ENCODE measurements around the gene KCND3. TPM values are rescaled to one million over a fixed set of nuclear protein-coding genes. Genes with fewer than 3 reads are reported as not detected.

KCND3 gene
- polyA plus RNA-seq, 3 donors, result not detected

DNA sequence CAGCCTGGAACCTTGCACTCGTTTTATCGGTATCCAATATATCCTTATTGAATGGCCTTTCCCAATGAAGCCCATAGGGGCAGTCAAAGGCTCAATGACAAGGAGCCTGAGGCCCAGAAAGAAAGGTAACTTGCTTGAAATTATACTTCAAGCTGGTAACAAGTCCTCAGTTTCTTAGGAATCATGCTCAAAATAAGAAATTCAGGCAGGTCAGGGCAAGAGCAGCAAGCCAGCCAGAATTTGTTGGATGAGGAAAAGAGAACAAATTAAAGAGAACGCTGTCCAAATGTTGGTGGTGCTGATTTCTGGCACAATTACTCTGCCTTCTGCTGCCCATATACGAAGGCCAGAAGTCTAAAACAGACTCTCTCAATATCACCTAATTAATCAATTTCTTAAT is 156.1 kb downstream of the KCND3 start:
- intact Hi-C loops (cut with micrococcal nuclease), result no loop called here
- Histone ChIP-seq H2AFZ (ENCODE audit: insufficient read depth, low read depth, low read length, poor library complexity, severe bottlenecking) (no peak overlapping the region), H3K36me3 (replicated peaks in 1 of 2; ENCODE audit: control insufficient read depth in 1 of 2, insufficient read depth in 2 of 2, low read length in 2 of 2) (no peaks in the 10 kb centered on the region), H3K4me3 (replicated peaks in 1 of 3; ENCODE audit: low read depth in 2 of 3, low read length in 3 of 3) (no peak overlapping the region), H4K20me1 (ENCODE audit: insufficient read depth, low read length) (no peaks in the 10 kb centered on the region), H3K79me2 (ENCODE audit: insufficient read depth, low read length) (no peaks in the 10 kb centered on the region), H3K27ac (ENCODE audit: low read depth in 1 of 2, low read length in 2 of 2) (no peak overlapping the region), H3K9ac (ENCODE audit: insufficient read depth, low read length, poor library complexity, severe bottlenecking) (no peak overlapping the region), H3K4me1 (ENCODE audit: control insufficient read depth in 1 of 2, insufficient read depth in 2 of 2, low read length in 2 of 2) (no peaks in the 10 kb centered on the region), H3K4me2 (replicated peaks; ENCODE audit: extremely low read depth, low read length, poor library complexity, severe bottlenecking) (no peak overlapping the region), H3K9me3 (replicated peaks in 1 of 2; ENCODE audit: control insufficient read depth in 1 of 2, insufficient read depth in 1 of 2, low read length in 2 of 2) (no peaks in the 10 kb centered on the region), H3K27me3 (ENCODE audit: control insufficient read depth in 2 of 2, insufficient read depth in 2 of 2, low read length in 2 of 2) (peaks cover 0 to 2% of the 10 kb centered on the region in 2 donors)
- whole genome bisulfite sequencing (ENCODE audit: insufficient coverage), result 100% methylated on average over 2 of the region's 4 CpGs
- TF ChIP-seq CTCF (IDR thresholded peaks at IDR 0.05), result no peak
- Mint-ChIP-seq H3K4me3 (no peak overlapping the region), H3K36me3 (no peaks in the 10 kb centered on the region), H3K27ac (no peak overlapping the region), H3K9me3 (peaks cover 0 to 2% (median 2%) of the 10 kb centered on the region in 7 donors), H3K27me3 (ENCODE audit: low read depth in 3 of 3) (peaks cover 6 to 7% (median 6%) of the 10 kb centered on the region in 3 donors), H3K4me1 (no peaks in the 10 kb centered on the region)
- no peak for DNase-seq

DNA sequence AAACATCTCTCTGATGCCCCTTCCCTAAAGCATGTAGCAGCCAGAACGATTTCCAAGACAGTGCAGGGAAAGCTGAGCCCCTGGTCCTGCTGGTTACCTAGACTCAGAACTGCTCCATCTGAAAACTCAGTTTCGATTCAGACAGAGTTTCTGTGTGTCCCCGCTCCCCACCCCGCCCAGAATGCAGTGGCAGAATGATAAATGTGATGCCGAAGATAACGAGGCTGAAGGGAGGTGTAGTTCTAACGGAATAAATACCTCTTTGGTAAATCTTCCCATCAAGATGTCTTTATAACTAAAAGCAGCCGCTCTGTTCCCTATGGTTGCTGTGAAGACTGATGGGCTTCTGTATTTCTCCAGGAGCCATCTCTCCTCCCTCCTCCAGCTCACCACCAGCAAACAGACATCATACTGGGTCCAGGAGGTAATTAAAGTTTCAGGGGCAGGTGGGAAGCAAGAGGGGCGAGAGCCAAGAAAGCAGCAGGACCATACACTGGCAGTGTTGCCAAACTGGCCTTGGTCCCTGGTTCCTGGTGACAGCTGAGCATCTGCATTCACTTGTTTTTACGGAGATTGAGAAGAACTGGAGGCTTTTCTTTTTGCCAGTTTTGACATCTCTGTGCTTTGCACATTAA is 156.8 kb downstream of the KCND3 start:
- Histone ChIP-seq H3K9me3 (replicated peaks in 1 of 2; ENCODE audit: control insufficient read depth in 1 of 2, insufficient read depth in 1 of 2, low read length in 2 of 2) (no peaks in the 10 kb centered on the region), H3K27ac (ENCODE audit: low read depth in 1 of 2, low read length in 2 of 2) (no peak overlapping the region), H3K4me1 (ENCODE audit: control insufficient read depth in 1 of 2, insufficient read depth in 2 of 2, low read length in 2 of 2) (no peaks in the 10 kb centered on the region), H3K9ac (ENCODE audit: insufficient read depth, low read length, poor library complexity, severe bottlenecking) (no peak overlapping the region), H4K20me1 (ENCODE audit: insufficient read depth, low read length) (no peaks in the 10 kb centered on the region), H3K27me3 (ENCODE audit: control insufficient read depth in 2 of 2, insufficient read depth in 2 of 2, low read length in 2 of 2) (peaks cover 0 to 2% of the 10 kb centered on the region in 2 donors), H3K4me2 (replicated peaks; ENCODE audit: extremely low read depth, low read length, poor library complexity, severe bottlenecking) (no peak overlapping the region), H3K4me3 (replicated peaks in 1 of 3; ENCODE audit: low read depth in 2 of 3, low read length in 3 of 3) (no peak overlapping the region), H2AFZ (ENCODE audit: insufficient read depth, low read depth, low read length, poor library complexity, severe bottlenecking) (no peak overlapping the region), H3K79me2 (ENCODE audit: insufficient read depth, low read length) (no peaks in the 10 kb centered on the region), H3K36me3 (replicated peaks in 1 of 2; ENCODE audit: control insufficient read depth in 1 of 2, insufficient read depth in 2 of 2, low read length in 2 of 2) (no peaks in the 10 kb centered on the region)
- Mint-ChIP-seq H3K9me3 (peaks cover 0 to 2% (median 0%) of the 10 kb centered on the region in 7 donors), H3K4me3 (no peak overlapping the region), H3K27ac (no peak overlapping the region), H3K27me3 (ENCODE audit: low read depth in 3 of 3) (peaks cover 6 to 9% (median 8%) of the 10 kb centered on the region in 3 donors), H3K36me3 (no peaks in the 10 kb centered on the region), H3K4me1 (no peaks in the 10 kb centered on the region)
- no peak for TF ChIP-seq CTCF (IDR thresholded peaks at IDR 0.05)
- 93% methylated on average over 3 of the region's 10 CpGs for WGBS (ENCODE audit: insufficient coverage)
- intact Hi-C loops (cut with micrococcal nuclease), result no loop called here
- no peak for DNase-seq

Measured in CD14-positive monocyte (primary cell).